NCI-H2029 (cell line): ENCODE results near the gene KCNMB2.
A peak's percentile ranks its signal among the peaks of the same experiment; 100 is the strongest.
"Not testable (repeated sequence)": the region's sequence is repeated elsewhere in the genome, so short reads cannot be mapped to it uniquely, and the experiment has no call there.

Source experiments
- DNase-seq: peaks from one replicate; lab custom pipeline; 2025; lab: John Stamatoyannopoulos, UW

Gene KCNMB2

GRCh38 chr3:178536211-178537079, at the start of gene KCNMB2:
KCNMB2 (plus strand) TSS chr3:178536436.
- peak; percentile 17 for DNase-seq

GRCh38 chr3:178486903-178487302, 49.3 kb upstream of the KCNMB2 start:
- no peak for DNase-seq

- DNase-seq: no peak
Observed at GRCh38 chr3:178487752-178488151, 48.5 kb upstream of the KCNMB2 start.

GRCh38 chr3:178491751-178492150, 44.5 kb upstream of the KCNMB2 start:
- no peak for DNase-seq

GRCh38 chr3:178492491-178492890, 43.7 kb upstream of the KCNMB2 start:
- no peak for DNase-seq

GRCh38 chr3:178494386-178494785, 41.9 kb upstream of the KCNMB2 start:
- no peak for DNase-seq

- no peak for DNase-seq
Observed at GRCh38 chr3:178496911-178497310, 39.3 kb upstream of the KCNMB2 start.

- no peak for DNase-seq
Observed at GRCh38 chr3:178498871-178499270, 37.4 kb upstream of the KCNMB2 start.

GRCh38 chr3:178500631-178501030, 35.6 kb upstream of the KCNMB2 start:
- DNase-seq: no peak

- DNase-seq: no peak
Observed at GRCh38 chr3:178504128-178504527, 32.1 kb upstream of the KCNMB2 start.

- no peak for DNase-seq
Observed at GRCh38 chr3:178505832-178506231, 30.4 kb upstream of the KCNMB2 start.

GRCh38 chr3:178507507-178508442, 28.5 kb upstream of the KCNMB2 start:
- peak; percentile 8 for DNase-seq

- no peak for DNase-seq
Observed at GRCh38 chr3:178508443-178508825, 27.8 kb upstream of the KCNMB2 start.

- no peak for DNase-seq
Observed at GRCh38 chr3:178510496-178510895, 25.7 kb upstream of the KCNMB2 start.

- no peak for DNase-seq
Observed at GRCh38 chr3:178512647-178513046, 23.6 kb upstream of the KCNMB2 start.

GRCh38 chr3:178513546-178514380, 22.5 kb upstream of the KCNMB2 start:
- DNase-seq: no peak

- DNase-seq: no peak
Observed at GRCh38 chr3:178514401-178514800, 21.8 kb upstream of the KCNMB2 start.

GRCh38 chr3:178515076-178515744, 21.0 kb upstream of the KCNMB2 start:
- DNase-seq: not testable (repeated sequence)

GRCh38 chr3:178517665-178518334, 18.4 kb upstream of the KCNMB2 start:
- DNase-seq: no peak

- no peak for DNase-seq
Observed at GRCh38 chr3:178518660-178519396, 17.4 kb upstream of the KCNMB2 start.
